ENCODE data around the gene BMX.

The BMX gene

GRCh38 chrX:15509845-15510244 is 9.2 kb downstream of the BMX start:
- no peaks in the 10 kb centered on the region for H3K4me1 Mint-ChIP-seq
- DNase-seq: no peak
- H3K27ac Mint-ChIP-seq: no peak overlapping the region
- H3K4me3 Mint-ChIP-seq: no peak overlapping the region
- no peaks in the 10 kb centered on the region for H3K9me3 Mint-ChIP-seq
- H3K36me3 Mint-ChIP-seq (ENCODE audit: low read depth): no peaks in the 10 kb centered on the region
- H3K27me3 Mint-ChIP-seq (ENCODE audit: low read depth, poor library complexity): peaks cover 8% of the 10 kb centered on the region
- no peak for TF ChIP-seq CTCF (IDR thresholded peaks at IDR 0.05)

- Mint-ChIP-seq H3K9me3 (no peaks in the 10 kb centered on the region), H3K36me3 (ENCODE audit: low read depth) (no peaks in the 10 kb centered on the region), H3K4me3 (no peak overlapping the region), H3K27me3 (ENCODE audit: low read depth, poor library complexity) (peaks cover 5% of the 10 kb centered on the region), H3K27ac (no peak overlapping the region), H3K4me1 (peaks cover 5% of the 10 kb centered on the region)
- no peak for DNase-seq
- no peak for TF ChIP-seq CTCF (IDR thresholded peaks at IDR 0.05)
These were observed 11.0 kb downstream of the BMX start for GRCh38 chrX:15511563-15511962.

- no peak overlapping the region for H3K4me3 Mint-ChIP-seq
- H3K4me1 Mint-ChIP-seq: peaks cover 5% of the 10 kb centered on the region
- no peak for DNase-seq
- H3K36me3 Mint-ChIP-seq (ENCODE audit: low read depth): no peaks in the 10 kb centered on the region
- H3K27ac Mint-ChIP-seq: no peak overlapping the region
- no peaks in the 10 kb centered on the region for H3K9me3 Mint-ChIP-seq
- no peak for TF ChIP-seq CTCF (IDR thresholded peaks at IDR 0.05)
- H3K27me3 Mint-ChIP-seq (ENCODE audit: low read depth, poor library complexity): peaks cover 5% of the 10 kb centered on the region
These were observed 11.9 kb downstream of the BMX start for GRCh38 chrX:15512401-15512965.

- no peak for TF ChIP-seq CTCF (IDR thresholded peaks at IDR 0.05)
- peaks cover 5% of the 10 kb centered on the region for H3K27me3 Mint-ChIP-seq (ENCODE audit: low read depth, poor library complexity)
- H3K27ac Mint-ChIP-seq: no peak overlapping the region
- no peak overlapping the region for H3K4me3 Mint-ChIP-seq
- H3K36me3 Mint-ChIP-seq (ENCODE audit: low read depth): no peaks in the 10 kb centered on the region
- H3K9me3 Mint-ChIP-seq: no peaks in the 10 kb centered on the region
- peaks cover 5% of the 10 kb centered on the region for H3K4me1 Mint-ChIP-seq
- DNase-seq: no peak
These were observed 13.7 kb downstream of the BMX start for GRCh38 chrX:15514279-15514678.

GRCh38 chrX:15515931-15516330 is 15.3 kb downstream of the BMX start:
- Mint-ChIP-seq H3K27ac (no peak overlapping the region), H3K4me1 (peaks cover 5% of the 10 kb centered on the region), H3K9me3 (no peaks in the 10 kb centered on the region), H3K4me3 (no peak overlapping the region), H3K27me3 (ENCODE audit: low read depth, poor library complexity) (peaks cover 5% of the 10 kb centered on the region), H3K36me3 (ENCODE audit: low read depth) (no peaks in the 10 kb centered on the region)
- DNase-seq: no peak
- TF ChIP-seq CTCF (IDR thresholded peaks at IDR 0.05): no peak

GRCh38 chrX:15522464-15522863 is 21.9 kb downstream of the BMX start:
- no peak overlapping the region for H3K27ac Mint-ChIP-seq
- no peaks in the 10 kb centered on the region for H3K4me1 Mint-ChIP-seq
- no peaks in the 10 kb centered on the region for H3K36me3 Mint-ChIP-seq (ENCODE audit: low read depth)
- H3K27me3 Mint-ChIP-seq (ENCODE audit: low read depth, poor library complexity): no peaks in the 10 kb centered on the region
- TF ChIP-seq CTCF (IDR thresholded peaks at IDR 0.05): no peak
- no peaks in the 10 kb centered on the region for H3K9me3 Mint-ChIP-seq
- no peak for DNase-seq
- H3K4me3 Mint-ChIP-seq: no peak overlapping the region

Measured in nephron progenitor cell (in vitro differentiated cells).